Stimulated activated CD4-positive, alpha-beta T cell treated with anti-CD3 and anti-CD28 coated beads, TNF-alpha, amount 100 ng/mL, for 24 hours (primary cell): ENCODE results near the gene PTPRM.

Experiments
- DNase-seq, 3 experiments: peaks; one replicate each; pipeline ENCODE4 v3.0.0-alpha.2; 2020; ENCODE audit warnings: low read depth in 3 of 3

The PTPRM gene

DNA sequence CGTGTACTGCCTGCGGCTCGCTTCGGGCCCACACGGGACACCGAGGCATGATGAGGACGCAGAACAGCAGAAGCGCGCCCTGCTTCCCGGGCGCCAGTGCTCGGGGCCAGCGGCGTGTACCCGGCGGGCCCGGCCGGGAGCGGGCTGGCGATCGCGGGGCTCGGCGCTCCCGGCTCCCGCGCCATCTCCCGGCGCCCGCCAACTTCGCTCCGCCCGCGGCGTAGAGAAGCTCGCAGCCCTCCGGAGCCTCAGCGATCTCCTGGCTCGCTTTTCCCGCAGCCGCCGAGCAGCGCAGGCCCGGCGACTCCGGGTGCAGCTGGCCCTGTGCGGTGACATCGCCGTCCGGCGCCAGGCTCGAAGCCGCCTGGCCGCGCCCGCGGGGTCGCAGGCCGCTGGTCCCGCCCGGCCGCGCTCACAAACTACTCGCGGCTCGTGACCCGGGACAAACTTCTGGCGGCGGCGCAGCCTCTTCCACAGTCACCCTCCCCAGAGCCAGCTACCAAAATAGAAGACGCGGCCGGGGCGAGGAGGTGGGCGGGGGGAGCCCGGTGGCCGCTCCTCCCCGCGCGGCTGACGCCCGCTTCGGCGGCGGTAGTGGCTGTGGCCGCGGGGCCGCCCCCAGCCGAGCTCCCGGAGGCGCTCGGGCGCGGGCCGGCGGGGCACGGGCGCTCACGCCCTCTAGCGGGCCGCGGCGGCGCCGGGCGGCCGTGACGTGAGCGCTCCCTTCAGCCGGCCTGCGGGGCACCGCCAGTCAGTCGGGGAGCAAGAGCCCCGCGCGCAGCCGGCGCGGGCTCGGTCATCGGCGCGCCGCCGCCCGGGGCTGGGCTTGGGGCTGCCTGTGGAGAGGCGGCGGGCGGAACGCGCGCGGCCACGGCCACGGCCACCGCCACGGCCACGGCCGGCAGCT, at the start of gene PTPRM:
PTPRM (plus strand) TSS at position 750 of the 907 bp plus-strand sequence. CDS start 503 bp downstream, outside the sequence.
- peak in 2 of 3 experiments; percentile 25 to 49 for DNase-seq

DNA sequence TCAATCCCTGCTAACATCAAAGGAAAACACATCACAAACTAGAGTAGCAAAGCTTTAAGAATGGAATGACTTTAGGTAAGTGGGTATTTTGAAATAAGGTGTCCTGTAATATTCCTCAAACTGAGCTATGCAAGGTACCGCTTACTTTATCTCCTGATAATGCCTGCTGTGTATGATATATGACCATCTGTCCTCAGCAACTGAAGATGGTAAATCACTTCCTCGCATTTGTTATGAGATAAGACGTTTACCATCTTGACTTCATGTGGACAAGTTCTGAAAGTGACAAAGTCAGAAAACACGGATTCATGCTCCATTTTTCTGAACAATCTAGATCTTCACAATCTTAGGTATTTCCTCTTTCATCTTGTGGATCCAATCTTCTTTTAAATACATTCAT, 49.3 kb upstream of the PTPRM start:
- no peak for DNase-seq

DNA sequence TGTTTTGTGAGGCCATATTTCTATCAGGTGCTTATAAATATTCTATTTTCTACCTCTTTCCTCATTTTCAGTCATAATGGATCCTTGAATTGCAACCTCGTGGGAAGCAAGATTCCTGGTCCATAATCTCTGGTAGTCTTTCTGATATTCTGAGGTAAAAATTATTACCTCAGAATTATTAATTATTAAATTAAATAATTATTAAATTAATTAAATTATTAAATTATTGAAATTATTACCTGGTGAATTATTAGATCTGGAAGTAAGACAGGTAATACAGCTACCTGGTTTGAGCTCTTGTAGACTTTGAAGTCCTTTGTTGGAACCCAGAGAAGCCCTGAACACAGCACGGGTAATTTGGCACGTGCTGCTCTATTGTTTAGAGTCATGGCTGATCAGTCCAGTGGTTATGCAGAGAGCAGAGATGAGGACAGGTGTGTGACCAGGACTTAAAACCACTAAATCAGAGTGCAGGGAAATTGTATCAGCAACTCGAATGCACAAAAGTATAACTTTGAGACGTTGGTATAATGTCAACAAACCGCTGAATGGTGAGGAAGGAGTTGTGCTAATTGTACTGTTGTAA, 46.8 kb upstream of the PTPRM start:
- DNase-seq = no peak

DNA sequence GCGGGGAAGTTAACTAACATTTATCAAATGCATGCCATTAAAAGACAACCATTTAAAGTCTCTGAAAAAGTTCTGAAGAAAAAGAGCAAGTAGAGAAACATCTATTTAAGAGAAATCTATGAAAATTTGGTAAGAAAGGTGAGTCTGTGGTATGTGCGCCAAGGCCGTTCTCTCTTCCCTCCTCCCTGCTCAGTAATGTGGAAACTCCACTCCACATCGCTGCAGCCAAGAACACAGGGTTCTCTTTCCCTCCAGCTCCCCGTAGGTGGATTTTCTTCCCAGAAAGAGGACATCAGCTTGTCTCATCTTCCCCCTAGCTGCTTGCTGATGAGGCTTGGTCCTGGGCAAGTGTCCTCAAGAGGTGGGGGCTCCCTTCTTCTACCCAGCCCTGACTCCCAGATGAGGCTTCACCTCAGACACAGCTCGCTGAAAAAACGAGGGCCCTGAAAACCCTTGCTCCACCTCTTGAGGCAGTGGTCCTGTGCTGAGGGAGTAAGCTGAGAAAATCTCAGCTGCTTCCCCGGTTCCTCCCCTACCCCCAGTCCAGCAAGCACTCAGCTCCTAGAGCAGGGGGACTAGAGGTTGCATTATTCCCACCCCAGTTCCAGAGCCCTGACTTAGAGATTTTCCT, 45.8 kb upstream of the PTPRM start:
- DNase-seq = no peak

DNA sequence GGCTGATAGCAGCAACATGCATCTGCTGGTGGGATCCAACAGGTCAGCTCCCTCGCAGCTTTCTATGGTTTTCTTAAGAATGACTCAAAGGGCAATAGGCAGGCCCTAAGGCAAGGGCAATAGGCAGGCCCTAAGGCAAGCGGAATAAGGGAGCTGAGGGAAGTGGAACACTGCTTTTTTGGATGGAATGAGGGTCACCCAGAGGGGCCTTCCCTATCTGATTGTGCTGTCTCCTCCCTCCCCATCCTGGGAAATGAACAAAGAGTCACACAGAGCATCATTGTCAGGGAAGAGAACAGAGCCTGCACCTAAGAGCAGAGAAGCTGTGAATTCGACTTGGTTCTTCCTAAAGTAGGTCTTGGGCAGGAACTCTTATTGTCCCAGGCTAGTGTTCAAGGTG, 43.3 kb upstream of the PTPRM start:
- no peak for DNase-seq

DNA sequence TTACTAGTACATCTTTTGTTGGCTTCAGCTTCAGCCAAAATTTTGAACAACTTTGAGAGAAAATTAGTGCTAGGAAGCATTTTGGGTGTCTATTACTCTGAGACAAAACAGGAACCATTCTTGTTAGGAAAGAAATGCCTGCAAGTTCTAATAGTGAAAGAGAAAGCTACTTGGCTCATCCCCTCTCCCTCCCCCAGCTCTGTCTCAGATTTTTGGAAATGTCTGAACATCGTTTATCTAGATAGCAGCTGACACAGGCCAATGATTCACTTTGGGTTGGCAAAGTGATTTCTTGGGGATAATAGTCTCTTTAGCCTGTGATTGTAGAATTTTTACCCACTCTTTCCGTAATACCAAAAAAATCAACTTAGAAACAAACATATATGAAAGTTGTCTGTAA, 42.3 kb upstream of the PTPRM start:
- no peak for DNase-seq

DNA sequence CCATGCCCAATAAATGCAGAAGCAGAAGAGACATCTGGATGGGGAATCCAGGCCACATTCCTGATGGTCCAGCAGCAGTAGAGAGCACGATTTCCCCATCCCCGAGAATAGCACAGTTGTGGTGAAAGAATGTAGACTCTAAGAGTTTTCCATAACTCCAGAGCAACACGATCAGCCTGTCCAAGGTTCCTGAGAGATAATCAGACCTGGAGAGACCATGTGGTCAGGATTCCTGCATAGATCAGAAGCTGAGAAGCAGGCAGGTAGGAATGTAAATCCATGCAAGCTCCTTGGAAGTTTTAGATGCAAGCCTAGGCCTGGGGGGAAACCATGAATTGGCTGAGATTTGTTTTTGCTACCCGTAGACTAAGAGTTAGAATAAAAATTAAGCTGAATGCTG, 34.2 kb upstream of the PTPRM start:
- no peak for DNase-seq

DNA sequence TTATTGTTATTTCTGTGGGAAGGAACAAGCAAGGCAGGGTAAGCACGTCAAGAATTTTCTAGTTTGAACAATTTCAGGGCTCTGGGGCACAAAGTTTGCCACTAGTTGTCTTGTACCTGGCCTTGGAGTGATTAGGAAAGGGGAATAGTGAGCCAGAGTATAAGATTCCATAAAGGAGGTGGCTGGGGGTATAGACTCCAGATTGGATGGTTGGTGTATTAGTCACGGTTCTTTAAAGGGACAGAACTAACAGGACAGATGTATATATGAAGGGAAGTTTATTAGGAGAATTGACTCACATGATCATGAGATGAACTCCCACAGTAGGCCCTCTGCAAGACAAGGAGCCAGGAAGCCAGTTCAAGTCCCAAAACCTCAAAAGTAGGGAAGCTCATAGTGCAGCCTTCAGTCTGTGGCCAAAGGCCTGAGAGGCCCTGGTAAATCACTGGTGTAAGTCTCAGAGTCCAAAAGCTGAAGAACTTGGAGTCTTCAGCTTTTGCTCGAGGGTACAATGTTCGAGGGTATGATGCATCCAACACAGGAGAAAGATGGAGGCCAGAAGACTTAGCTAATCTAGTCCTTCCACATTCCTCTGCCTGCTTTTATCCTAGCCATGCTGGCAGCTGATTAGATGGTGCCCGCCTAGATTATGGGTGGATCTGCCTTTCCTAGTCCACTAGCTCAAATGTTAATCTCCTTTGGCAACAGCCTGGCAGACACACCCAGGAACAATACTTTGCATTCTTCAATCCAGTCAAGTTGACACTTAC, 31.5 kb upstream of the PTPRM start:
- DNase-seq = no peak

DNA sequence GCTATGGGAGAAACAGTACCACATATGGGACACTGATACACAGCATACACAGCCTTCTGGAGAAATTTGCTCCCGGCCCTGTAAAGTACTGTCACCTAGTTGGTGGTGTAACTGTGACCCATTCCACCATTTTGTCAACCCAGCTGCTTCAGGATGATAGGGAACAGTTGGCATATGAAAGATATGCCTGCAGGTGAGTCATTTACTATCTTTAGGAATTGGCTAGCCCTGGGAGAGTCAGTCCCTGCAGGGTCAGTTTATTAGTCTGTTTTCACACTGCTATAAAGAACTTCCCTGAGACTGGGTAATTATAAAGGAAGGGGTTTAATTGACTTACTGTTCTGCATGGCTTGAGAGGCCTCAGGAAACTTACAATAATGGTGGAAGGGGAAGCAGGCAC, 30.0 kb upstream of the PTPRM start:
- DNase-seq = no peak

DNA sequence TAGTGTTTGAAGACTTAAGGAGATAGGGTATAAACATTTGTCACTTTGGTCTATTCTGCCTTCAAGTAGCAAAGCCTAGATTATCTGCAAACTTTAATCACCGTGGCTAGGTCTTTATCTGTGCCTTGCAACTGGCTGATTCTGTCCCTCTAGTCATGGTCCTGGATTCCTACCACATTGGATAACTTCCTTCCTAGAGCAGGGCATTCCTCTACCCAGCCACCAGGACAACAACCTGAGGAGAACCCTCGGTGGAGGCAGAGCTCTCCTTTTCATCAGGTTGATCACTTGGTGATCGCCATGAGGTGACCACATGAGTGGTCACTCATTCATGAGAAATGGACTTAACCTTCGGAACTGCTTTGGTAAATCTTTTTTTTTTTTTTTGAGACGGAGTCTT, 25.3 kb upstream of the PTPRM start:
- no peak for DNase-seq

DNA sequence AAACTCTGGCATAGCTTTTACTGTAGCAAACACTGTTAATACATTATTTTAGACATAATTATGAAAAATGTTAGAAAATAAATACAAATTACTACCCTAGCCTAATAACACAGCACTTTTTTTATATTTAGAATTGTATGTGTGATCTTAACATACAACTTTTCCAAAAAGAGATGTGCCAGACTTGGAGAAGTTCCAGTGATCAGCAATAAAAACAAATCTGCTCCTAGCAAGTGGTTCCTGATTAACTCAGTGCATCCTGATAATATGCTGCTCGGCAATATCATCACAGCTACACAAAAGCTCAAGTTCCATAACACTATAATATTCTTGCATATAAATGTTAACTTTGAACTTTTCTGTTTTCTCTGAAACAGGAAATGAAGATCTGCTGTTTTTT, 22.4 kb upstream of the PTPRM start:
- no peak for DNase-seq

DNA sequence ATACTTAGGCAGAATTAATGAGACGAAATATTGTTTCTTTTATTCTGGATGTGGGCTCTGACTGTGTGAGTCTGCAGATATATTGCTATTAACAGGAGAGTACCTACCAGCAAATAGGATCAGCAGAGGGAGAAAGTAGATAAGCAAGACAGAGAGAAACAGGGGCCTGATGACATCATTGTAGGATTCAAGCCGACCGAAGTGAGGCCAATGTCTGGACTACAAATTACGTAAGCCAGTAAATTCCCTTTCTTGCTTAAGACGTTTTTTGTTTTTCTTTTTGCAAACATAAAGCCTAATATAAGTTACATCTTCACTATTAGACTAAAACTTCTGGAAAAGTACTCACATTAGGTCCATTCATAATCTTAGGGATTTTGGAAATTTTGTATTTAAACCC, 21.4 kb upstream of the PTPRM start:
- no peak for DNase-seq

DNA sequence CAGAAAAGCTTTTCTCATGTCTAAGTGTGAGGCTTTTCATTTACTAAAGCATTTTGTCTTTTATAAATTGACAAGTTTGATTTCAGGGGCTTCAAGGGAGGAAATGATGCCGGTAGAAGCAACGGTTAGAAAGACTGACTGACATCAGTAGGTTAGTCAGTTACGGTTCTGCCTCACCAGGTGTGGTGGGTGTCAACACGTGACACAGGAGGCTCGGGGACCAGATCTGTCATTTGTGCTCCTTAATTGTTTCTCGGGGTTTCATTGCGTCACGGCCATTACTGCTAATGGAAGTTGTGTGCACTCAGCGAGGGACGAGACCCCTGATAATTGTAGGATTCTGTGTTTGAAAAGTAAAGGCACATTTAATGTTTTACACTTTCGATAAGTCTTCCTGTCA, 18.9 kb upstream of the PTPRM start:
- DNase-seq = no peak

DNA sequence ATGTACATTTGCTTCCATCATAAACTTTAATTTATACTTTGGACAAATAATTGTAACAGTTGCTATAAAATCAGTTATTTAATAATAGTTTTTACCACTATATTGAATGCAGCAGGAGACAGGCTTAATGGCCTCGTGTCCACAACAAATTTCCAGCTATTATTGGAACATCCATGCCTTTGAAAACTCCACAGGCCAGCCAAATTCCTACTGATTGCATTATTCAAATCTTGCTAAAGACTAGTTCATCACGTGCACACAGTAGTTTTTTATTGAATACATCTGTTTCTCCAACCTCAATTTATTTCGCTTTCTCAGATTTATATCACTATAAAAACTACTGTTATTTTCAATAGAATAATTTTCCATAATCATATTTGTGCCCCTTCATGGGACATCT, 18.4 kb upstream of the PTPRM start:
- no peak for DNase-seq

DNA sequence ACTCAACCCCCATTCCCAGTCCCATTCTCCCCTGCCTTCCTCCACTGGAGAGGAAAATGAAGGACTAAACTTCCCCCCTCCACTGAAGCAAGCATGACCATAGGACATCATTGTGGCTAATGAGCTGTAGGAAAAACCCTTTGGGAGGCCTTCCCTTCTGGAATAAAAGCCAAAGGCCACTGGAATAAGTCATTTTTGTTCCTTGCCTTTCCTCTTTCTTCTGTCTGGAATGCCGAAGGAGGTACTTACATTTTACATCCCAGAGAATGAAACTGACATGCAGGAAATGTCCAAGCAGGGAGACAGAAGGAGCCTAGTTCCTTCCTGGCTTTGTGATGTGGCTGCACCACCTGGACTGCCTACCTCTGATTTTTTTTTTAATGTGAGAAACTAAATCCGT, 9.1 kb upstream of the PTPRM start:
- DNase-seq = no peak

DNA sequence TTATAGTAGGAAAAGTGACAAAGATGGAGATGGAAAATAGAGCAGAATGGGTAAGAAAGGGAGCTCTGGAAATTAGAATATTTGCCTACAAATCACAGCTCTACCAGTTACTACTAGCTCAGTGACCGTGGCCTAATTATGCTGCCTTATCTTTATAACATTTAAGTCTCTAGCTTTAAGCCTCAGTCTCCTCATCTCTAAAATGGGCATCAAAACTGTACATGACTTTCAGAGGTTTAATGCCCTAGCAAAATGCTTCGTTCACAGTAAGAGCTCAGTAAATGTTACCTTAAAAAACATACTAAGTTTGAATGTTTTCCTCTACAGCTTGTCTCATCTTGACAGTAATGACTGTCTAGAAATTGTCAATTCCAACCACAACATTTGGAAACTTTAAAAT, 8.3 kb upstream of the PTPRM start:
- DNase-seq = no peak

DNA sequence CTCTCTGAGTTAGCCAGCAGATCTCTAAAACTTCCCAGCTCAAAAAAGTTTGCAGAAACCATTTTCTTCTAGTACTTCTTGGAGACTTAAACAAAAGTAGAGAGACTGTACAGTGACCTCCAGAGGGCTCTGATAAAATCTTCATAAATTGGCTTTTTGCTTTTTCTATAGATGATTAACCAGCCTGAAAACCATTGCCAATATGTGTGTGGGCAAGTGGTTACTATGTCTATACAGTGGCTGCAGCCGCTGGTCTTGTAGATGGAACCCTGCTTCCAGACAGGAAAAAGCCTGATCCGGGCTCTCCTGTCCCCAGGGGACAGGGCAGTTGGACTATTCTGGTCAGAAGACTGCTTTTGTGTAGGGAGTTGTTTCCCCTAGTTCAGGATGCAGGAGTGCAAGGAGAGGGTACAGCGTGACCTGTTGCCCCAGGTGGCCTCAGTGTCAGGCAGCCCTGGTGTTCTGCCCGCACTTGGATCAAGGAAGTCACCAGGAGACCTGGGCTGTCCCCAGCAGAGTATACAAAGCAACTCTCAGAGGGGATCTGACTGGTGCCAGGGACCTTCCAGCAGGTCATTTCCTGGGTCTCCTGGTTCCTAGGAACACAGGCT, 7.3 kb upstream of the PTPRM start:
- DNase-seq = no peak

DNA sequence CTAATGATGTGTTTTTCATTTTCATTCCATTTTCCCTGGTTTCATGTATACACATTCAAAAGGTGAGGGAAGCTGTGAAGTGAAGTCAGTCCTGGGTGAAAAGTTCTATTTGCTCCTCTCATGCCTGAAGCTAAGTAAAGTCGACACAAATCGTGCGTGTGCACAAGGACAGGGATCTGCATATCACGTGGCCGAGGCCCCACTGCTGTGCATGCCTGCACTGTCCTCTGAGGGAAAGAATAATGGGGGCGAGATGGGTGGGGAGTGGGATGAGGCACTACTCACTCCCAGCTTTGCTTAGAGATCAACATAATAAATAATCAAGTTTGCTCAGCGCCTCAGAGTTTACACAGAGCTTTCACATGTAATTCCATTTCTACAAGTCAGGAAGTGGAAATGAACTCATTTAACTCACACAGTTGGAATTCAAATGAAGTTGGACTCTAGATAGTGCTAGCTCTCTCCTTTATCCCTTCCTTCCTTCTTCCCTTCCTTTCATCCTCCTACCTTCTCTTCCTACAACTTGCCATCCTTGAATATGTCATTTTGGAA, 5.1 kb upstream of the PTPRM start:
- no peak for DNase-seq

DNA sequence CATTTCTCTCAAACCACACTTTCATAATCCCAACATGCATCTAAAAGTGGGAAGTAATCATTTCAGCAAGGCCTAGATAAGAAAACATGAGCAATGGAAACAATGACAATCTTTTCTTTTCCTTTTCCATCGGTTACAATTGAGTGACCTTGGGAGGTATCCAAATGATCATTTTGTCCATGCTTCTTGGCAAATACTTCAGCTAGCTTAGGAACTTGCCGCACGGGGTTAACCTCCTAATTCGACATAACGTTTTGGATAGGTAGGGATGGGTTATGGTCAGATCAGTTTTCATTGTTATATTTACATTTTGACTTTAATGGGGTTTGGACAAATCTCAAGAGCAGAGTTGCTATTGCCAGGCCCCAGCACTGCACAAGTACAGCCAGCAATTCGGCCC, 4.6 kb upstream of the PTPRM start:
- no peak for DNase-seq

DNA sequence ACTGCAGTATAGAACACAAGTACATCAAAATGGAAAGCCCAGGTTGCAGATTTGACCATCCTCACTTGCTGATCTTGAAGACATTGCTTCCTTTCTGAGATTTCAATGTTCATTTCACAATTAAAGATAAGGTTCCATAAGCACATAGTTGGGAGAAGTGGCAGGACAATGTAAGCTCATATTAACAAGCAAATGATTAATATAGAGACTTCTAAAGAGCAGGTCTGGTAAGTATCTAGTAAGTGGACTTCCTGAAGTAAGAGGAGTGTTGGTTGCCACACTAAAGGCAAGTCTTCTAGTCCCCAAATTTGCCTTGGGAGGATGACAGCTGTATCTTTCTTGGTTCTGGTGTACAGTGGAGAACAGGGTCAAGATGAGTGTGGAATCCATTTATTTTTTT, 1.4 kb upstream of the PTPRM start:
- no peak for DNase-seq

DNA sequence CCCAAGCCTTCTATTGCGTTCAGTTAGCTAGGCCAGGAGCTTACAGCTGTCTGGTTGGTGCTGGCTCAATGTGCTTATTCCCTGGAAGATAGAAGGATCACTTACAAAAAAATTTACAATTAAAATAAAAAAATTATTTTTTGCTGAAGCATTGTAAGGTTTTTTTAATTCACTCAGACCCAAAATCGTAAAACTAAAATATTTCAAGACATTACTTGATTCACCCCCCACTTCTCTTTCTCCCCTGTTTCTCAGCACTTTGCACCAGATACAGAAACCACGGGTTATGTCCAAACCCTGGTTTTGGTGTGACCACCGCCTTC, 911 bp upstream of the PTPRM start:
- DNase-seq = no peak
